Measurements from ENCODE around the gene CDH13.

The CDH13 gene

DNA sequence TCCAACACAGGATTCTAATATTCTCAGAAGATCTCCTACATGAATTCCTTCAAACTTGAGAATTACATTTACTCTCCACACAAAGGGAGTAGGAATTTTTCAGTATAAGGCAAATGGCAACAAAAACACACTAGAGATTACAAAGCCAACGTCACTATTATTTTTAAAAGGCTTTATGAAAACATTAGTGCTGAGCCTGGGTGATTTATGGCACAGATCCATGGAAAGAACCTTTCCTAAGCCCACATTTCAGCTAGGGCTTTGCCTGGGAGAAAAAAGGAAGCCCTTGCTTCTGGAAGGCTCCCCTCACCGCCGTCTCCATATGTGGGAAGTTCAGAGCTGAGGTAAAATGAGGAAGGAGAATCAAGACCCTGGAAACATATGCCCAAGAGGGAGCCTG, 681.6 kb downstream of the CDH13 start (continued):
- TF ChIP-seq, protein P1, sequence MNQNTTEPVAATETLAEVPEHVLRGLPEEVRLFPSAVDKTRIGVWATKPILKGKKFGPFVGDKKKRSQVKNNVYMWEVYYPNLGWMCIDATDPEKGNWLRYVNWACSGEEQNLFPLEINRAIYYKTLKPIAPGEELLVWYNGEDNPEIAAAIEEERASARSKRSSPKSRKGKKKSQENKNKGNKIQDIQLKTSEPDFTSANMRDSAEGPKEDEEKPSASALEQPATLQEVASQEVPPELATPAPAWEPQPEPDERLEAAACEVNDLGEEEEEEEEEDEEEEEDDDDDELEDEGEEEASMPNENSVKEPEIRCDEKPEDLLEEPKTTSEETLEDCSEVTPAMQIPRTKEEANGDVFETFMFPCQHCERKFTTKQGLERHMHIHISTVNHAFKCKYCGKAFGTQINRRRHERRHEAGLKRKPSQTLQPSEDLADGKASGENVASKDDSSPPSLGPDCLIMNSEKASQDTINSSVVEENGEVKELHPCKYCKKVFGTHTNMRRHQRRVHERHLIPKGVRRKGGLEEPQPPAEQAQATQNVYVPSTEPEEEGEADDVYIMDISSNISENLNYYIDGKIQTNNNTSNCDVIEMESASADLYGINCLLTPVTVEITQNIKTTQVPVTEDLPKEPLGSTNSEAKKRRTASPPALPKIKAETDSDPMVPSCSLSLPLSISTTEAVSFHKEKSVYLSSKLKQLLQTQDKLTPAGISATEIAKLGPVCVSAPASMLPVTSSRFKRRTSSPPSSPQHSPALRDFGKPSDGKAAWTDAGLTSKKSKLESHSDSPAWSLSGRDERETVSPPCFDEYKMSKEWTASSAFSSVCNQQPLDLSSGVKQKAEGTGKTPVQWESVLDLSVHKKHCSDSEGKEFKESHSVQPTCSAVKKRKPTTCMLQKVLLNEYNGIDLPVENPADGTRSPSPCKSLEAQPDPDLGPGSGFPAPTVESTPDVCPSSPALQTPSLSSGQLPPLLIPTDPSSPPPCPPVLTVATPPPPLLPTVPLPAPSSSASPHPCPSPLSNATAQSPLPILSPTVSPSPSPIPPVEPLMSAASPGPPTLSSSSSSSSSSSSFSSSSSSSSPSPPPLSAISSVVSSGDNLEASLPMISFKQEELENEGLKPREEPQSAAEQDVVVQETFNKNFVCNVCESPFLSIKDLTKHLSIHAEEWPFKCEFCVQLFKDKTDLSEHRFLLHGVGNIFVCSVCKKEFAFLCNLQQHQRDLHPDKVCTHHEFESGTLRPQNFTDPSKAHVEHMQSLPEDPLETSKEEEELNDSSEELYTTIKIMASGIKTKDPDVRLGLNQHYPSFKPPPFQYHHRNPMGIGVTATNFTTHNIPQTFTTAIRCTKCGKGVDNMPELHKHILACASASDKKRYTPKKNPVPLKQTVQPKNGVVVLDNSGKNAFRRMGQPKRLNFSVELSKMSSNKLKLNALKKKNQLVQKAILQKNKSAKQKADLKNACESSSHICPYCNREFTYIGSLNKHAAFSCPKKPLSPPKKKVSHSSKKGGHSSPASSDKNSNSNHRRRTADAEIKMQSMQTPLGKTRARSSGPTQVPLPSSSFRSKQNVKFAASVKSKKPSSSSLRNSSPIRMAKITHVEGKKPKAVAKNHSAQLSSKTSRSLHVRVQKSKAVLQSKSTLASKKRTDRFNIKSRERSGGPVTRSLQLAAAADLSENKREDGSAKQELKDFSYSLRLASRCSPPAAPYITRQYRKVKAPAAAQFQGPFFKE (tag by site-specific recombination; IDR thresholded peaks at IDR 0.05; ENCODE audit: borderline replicate concordance) = no peak

DNA sequence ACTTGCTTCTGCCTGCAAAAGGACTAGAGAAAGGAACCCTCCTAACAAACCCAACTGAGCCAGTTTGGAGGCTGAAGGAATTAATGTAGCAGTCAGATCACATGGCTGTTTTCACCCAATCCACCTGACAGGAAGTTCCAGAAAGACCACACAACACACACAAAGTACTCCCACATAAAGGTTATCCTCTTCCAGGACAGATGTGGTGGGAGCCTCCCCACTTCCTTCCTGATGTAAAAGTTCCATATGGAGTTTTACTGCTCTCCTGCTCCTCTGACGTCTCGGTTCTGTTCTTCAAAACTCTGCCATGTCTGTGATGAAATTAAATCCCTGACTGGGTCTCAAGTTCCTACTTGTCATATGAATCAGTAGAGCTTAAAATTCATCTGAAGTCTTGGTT, 684.0 kb downstream of the CDH13 start:
- POLR2A ChIA-PET = no interaction called here
- H3K4me3 ChIP-seq (ENCODE audit: low read depth, low read length) = no peak overlapping the region
- TF ChIP-seq, protein P2, sequence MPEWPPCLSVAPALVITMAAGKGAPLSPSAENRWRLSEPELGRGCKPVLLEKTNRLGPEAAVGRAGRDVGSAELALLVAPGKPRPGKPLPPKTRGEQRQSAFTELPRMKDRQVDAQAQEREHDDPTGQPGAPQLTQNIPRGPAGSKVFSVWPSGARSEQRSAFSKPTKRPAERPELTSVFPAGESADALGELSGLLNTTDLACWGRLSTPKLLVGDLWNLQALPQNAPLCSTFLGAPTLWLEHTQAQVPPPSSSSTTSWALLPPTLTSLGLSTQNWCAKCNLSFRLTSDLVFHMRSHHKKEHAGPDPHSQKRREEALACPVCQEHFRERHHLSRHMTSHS (tag by site-specific recombination; IDR thresholded peaks at IDR 0.05) = no peak
- TF ChIP-seq GLI2 (tag by site-specific recombination; IDR thresholded peaks at IDR 0.05; ENCODE audit: borderline replicate concordance, low read depth) = no peak
- TF ChIP-seq MZF1 (tag by site-specific recombination; IDR thresholded peaks at IDR 0.05; ENCODE audit: borderline replicate concordance) = no peak
- no peak for TF ChIP-seq ZNF350 (tag by site-specific recombination; IDR thresholded peaks at IDR 0.05)
- TF ChIP-seq, protein P3, sequence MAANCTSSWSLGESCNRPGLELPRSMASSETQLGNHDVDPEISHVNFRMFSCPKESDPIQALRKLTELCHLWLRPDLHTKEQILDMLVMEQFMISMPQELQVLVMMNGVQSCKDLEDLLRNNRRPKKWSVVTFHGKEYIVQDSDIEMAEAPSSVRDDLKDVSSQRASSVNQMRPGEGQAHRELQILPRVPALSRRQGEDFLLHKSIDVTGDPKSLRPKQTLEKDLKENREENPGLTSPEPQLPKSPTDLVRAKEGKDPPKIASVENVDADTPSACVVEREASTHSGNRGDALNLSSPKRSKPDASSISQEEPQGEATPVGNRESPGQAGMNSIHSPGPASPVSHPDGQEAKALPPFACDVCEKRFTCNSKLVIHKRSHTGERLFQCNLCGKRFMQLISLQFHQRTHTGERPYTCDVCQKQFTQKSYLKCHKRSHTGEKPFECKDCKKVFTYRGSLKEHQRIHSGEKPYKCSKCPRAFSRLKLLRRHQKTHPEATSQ (tag by site-specific recombination; IDR thresholded peaks at IDR 0.05) = no peak
- TF ChIP-seq, protein P4, sequence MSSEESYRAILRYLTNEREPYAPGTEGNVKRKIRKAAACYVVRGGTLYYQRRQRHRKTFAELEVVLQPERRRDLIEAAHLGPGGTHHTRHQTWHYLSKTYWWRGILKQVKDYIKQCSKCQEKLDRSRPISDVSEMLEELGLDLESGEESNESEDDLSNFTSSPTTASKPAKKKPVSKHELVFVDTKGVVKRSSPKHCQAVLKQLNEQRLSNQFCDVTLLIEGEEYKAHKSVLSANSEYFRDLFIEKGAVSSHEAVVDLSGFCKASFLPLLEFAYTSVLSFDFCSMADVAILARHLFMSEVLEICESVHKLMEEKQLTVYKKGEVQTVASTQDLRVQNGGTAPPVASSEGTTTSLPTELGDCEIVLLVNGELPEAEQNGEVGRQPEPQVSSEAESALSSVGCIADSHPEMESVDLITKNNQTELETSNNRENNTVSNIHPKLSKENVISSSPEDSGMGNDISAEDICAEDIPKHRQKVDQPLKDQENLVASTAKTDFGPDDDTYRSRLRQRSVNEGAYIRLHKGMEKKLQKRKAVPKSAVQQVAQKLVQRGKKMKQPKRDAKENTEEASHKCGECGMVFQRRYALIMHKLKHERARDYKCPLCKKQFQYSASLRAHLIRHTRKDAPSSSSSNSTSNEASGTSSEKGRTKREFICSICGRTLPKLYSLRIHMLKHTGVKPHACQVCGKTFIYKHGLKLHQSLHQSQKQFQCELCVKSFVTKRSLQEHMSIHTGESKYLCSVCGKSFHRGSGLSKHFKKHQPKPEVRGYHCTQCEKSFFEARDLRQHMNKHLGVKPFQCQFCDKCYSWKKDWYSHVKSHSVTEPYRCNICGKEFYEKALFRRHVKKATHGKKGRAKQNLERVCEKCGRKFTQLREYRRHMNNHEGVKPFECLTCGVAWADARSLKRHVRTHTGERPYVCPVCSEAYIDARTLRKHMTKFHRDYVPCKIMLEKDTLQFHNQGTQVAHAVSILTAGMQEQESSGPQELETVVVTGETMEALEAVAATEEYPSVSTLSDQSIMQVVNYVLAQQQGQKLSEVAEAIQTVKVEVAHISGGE (tag by site-specific recombination; conservative IDR thresholded peaks at IDR 0.05; ENCODE audit: low read depth) = no peak
- no peak for TF ChIP-seq ZNF560 (tag by site-specific recombination; IDR thresholded peaks at IDR 0.05; ENCODE audit: borderline replicate concordance)
- TF ChIP-seq, protein P5, sequence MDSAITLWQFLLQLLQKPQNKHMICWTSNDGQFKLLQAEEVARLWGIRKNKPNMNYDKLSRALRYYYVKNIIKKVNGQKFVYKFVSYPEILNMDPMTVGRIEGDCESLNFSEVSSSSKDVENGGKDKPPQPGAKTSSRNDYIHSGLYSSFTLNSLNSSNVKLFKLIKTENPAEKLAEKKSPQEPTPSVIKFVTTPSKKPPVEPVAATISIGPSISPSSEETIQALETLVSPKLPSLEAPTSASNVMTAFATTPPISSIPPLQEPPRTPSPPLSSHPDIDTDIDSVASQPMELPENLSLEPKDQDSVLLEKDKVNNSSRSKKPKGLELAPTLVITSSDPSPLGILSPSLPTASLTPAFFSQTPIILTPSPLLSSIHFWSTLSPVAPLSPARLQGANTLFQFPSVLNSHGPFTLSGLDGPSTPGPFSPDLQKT (IDR thresholded peaks at IDR 0.05; ENCODE audit: borderline replicate concordance, low read depth, low read length) = no peak
- TF ChIP-seq, protein P6, sequence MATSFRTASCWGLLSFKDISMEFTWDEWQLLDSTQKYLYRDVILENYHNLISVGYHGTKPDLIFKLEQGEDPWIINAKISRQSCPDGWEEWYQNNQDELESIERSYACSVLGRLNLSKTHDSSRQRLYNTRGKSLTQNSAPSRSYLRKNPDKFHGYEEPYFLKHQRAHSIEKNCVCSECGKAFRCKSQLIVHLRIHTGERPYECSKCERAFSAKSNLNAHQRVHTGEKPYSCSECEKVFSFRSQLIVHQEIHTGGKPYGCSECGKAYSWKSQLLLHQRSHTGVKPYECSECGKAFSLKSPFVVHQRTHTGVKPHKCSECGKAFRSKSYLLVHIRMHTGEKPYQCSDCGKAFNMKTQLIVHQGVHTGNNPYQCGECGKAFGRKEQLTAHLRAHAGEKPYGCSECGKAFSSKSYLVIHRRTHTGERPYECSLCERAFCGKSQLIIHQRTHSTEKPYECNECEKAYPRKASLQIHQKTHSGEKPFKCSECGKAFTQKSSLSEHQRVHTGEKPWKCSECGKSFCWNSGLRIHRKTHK (tag by site-specific recombination; IDR thresholded peaks at IDR 0.05) = no peak
- TF ChIP-seq, protein P7, sequence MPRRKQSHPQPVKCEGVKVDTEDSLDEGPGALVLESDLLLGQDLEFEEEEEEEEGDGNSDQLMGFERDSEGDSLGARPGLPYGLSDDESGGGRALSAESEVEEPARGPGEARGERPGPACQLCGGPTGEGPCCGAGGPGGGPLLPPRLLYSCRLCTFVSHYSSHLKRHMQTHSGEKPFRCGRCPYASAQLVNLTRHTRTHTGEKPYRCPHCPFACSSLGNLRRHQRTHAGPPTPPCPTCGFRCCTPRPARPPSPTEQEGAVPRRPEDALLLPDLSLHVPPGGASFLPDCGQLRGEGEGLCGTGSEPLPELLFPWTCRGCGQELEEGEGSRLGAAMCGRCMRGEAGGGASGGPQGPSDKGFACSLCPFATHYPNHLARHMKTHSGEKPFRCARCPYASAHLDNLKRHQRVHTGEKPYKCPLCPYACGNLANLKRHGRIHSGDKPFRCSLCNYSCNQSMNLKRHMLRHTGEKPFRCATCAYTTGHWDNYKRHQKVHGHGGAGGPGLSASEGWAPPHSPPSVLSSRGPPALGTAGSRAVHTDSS (tag by site-specific recombination; IDR thresholded peaks at IDR 0.05) = no peak
- TF ChIP-seq ZNF10 (tag by site-specific recombination; IDR thresholded peaks at IDR 0.05) = no peak
- TF ChIP-seq PRDM1 (tag by site-specific recombination; IDR thresholded peaks at IDR 0.05) = no peak
- no peak for TF ChIP-seq BCL11B (tag by site-specific recombination; IDR thresholded peaks at IDR 0.05; ENCODE audit: low read depth)
- no peaks in the 10 kb centered on the region for H3K36me3 ChIP-seq (ENCODE audit: control insufficient read depth in 2 of 2, insufficient read depth in 1 of 2, low read length in 2 of 2)
- H3K9me3 ChIP-seq (ENCODE audit: control insufficient read depth, insufficient read depth, low read depth, low read length) = no peaks in the 10 kb centered on the region
- CTCF ChIA-PET = no interaction called here
- no peak overlapping the region for H3K27ac ChIP-seq (ENCODE audit: extremely low read depth, low read depth, low read length)
- no peaks in the 10 kb centered on the region for H3K4me1 ChIP-seq (ENCODE audit: control insufficient read depth, insufficient read depth, low read length)

All from HEK293 (cell line).